ENCODE data around the gene DEFB118.

- TF ChIP-seq CTCF (IDR thresholded peaks at IDR 0.05): no peak
- no peak for TF ChIP-seq EP300 (IDR thresholded peaks at IDR 0.05)
- TF ChIP-seq POLR2A (IDR thresholded peaks at IDR 0.05): no peak
These were observed 47.3 kb downstream of the DEFB118 start for GRCh38 chr20:31415653-31416052.

Measured in ovary (tissue), 3 donors.